Coronary artery (tissue), 2 donors: ENCODE data around the gene SMAP2.
A peak's percentile ranks its signal among the peaks of the same experiment; 100 is the strongest.
"Not testable (repeated sequence)": the region's sequence is repeated elsewhere in the genome, so short reads cannot be mapped to it uniquely, and the experiment has no call there.

Experiments used
- DNase-seq: peaks from one replicate; pipeline ENCODE4 v3.0.0-alpha.2; 2017; ENCODE audit warnings: low spot score
- H3K27ac ChIP-seq, 2 donors: fragments of 200-600 bp; sonication (generic); one replicate each; pipeline ENCODE4 v1.5.1; 2016 to 2019
- H3K4me3 ChIP-seq: fragments of 200-600 bp; sonication (generic); 2 replicates; pipeline ENCODE4 v1.5.1; 2016; ENCODE audit warnings: mild to moderate bottlenecking, moderate library complexity
- CTCF ChIP-seq: fragments of 200-600 bp; sonication (generic); IDR thresholded peaks from one replicate; pipeline ENCODE4 v1.5.1; 2019; ENCODE audit warnings: antibody characterized with exemption

Gene SMAP2

GRCh38 chr1:40385437-40386358, 12.2 kb downstream of the SMAP2 start:
- no peak for DNase-seq
- peak overlapping the region; percentile 60 to 69 for H3K27ac ChIP-seq
- peak overlapping the region; percentile 14 for H3K4me3 ChIP-seq
- TF ChIP-seq CTCF = no peak

GRCh38 chr1:40386359-40386723, 12.8 kb downstream of the SMAP2 start:
- peak overlapping the region; percentile 60 to 69 for H3K27ac ChIP-seq
- DNase-seq = no peak
- no peak for TF ChIP-seq CTCF
- peak overlapping the region; percentile 14 for H3K4me3 ChIP-seq

- Histone ChIP-seq H3K4me3 (no peak overlapping the region), H3K27ac (peak overlapping the region; percentile 60 to 77)
- TF ChIP-seq CTCF = no peak
- no peak for DNase-seq
These were observed 13.3 kb downstream of the SMAP2 start for GRCh38 chr1:40386796-40387195.

GRCh38 chr1:40387381-40388306, 14.1 kb downstream of the SMAP2 start:
- DNase-seq = not testable (repeated sequence)

GRCh38 chr1:40388456-40389321, 15.2 kb downstream of the SMAP2 start:
- peak overlapping the region in 1 of 2 donors; percentile 77 for H3K27ac ChIP-seq
- not testable (repeated sequence) for H3K4me3 ChIP-seq, DNase-seq

More at GRCh38 chr1:40387381-40388306, 14.1 kb downstream of the SMAP2 start:
- H3K4me3 ChIP-seq = not testable (repeated sequence)
- peak overlapping the region in 1 of 2 donors; percentile 77 for H3K27ac ChIP-seq

GRCh38 chr1:40389322-40389803, 15.8 kb downstream of the SMAP2 start:
- Histone ChIP-seq H3K27ac (peak overlapping the region in 1 of 2 donors; percentile 77), H3K4me3 (no peak overlapping the region)
- TF ChIP-seq CTCF = no peak
- DNase-seq = no peak

GRCh38 chr1:40389871-40390560, 16.5 kb downstream of the SMAP2 start:
- peak overlapping the region; percentile 33 for H3K4me3 ChIP-seq
- DNase-seq = no peak
- H3K27ac ChIP-seq = peak overlapping the region; percentile 48 to 77
- TF ChIP-seq CTCF = no peak
